Endodermal cell (in vitro differentiated cells): Measurements from ENCODE around the gene BAHCC1. TPM values are rescaled to one million over a fixed set of nuclear protein-coding genes. Genes with fewer than 3 reads are reported as not detected.

Source experiments
- DNase-seq: peaks from one replicate; pipeline ENCODE4 v3.0.0-alpha.2; 2017
- H3K27ac ChIP-seq: 2 replicates; pipeline ENCODE4 v1.5.1; 2013; ENCODE audit warnings: mild to moderate bottlenecking, low read depth, low read length, moderate library complexity
- H3K27me3 ChIP-seq: 2 replicates; pipeline ENCODE4 v1.6.1; 2013; ENCODE audit warnings: mild to moderate bottlenecking, low read length, moderate library complexity; ENCODE audit not compliant: insufficient read depth, control insufficient read depth, poor library complexity, severe bottlenecking
- H3K36me3 ChIP-seq: 2 replicates; pipeline ENCODE4 v1.7.0; 2013; ENCODE audit warnings: mild to moderate bottlenecking, low read length, moderate library complexity; ENCODE audit not compliant: control insufficient read depth, insufficient read depth
- H3K4me1 ChIP-seq: one replicate; pipeline ENCODE4 v1.7.0; 2013; ENCODE audit warnings: low read length; ENCODE audit not compliant: control insufficient read depth, insufficient read depth
- H3K4me3 ChIP-seq: 2 replicates; pipeline ENCODE4 v1.5.1; 2013; ENCODE audit warnings: mild to moderate bottlenecking, low read length, moderate library complexity
- H3K9ac ChIP-seq: 2 replicates; pipeline ENCODE4 v1.6.1; 2013; ENCODE audit warnings: mild to moderate bottlenecking, low read length, moderate library complexity; ENCODE audit not compliant: poor library complexity, severe bottlenecking; ENCODE audit errors: extremely low read depth
- H3K9me3 ChIP-seq: 2 replicates; pipeline ENCODE4 v1.6.1; 2013; ENCODE audit warnings: mild to moderate bottlenecking, low read length, moderate library complexity; ENCODE audit not compliant: control insufficient read depth
- H3K27ac Mint-ChIP-seq: 2 replicates; pipeline ENCODE4 v1.8.0; 2020; ENCODE audit warnings: mixed read lengths
- H3K27me3 Mint-ChIP-seq: 2 replicates; pipeline ENCODE4 v1.8.0; 2021; ENCODE audit warnings: mild to moderate bottlenecking, mixed read lengths; ENCODE audit not compliant: insufficient read depth
- H3K36me3 Mint-ChIP-seq: 2 replicates; pipeline ENCODE4 v1.8.0; 2020; ENCODE audit warnings: low read depth, mixed read lengths
- H3K4me1 Mint-ChIP-seq: 2 replicates; pipeline ENCODE4 v1.8.0; 2020; ENCODE audit warnings: mixed read lengths
- H3K4me3 Mint-ChIP-seq: 2 replicates; pipeline ENCODE4 v1.8.0; 2020; ENCODE audit warnings: mild to moderate bottlenecking, moderate library complexity, mixed read lengths
- H3K9me3 Mint-ChIP-seq: 2 replicates; pipeline ENCODE4 v1.8.0; 2020; ENCODE audit warnings: mild to moderate bottlenecking, mixed read lengths
- CTCF ChIP-seq: fragments of 200-600 bp; sonication (generic); conservative IDR thresholded peaks from 2 replicates; pipeline ENCODE4 v1.5.0; 2021; ENCODE audit warnings: antibody characterized with exemption, mild to moderate bottlenecking
- WGBS, 2 experiments: methylation state at CpG; one replicate each; pipeline versions ENCODE4 v1.1.5 to v1.1.7; 2013; ENCODE audit warnings: missing lambda C conversion rate in 2 of 2, mixed read lengths in 1 of 2; ENCODE audit not compliant: insufficient coverage in 1 of 2, insufficient read length in 1 of 2; 5-methylcytosine and 5-hydroxymethylcytosine counted together
- total RNA-seq, 2 donors: library from RNA; stranded (reverse); fragmentation: NEBNext Ultra II Directional in 1 of 2; extraction: Animal tissue kit (Norgen Biotek cat#: 25700) in 1 of 2; gene quantifications; 2 replicates in 1 of 2; 3 replicates in 1 of 2; pipeline ENCODE4 v1.2.1, GENCODE V29; 2021

BAHCC1 gene
- total RNA-seq, 2 donors from 2014 or later = 63.9 to 78.1 TPM

GRCh38 chr17:81432941-81433340 lies 37.7 kb downstream of the BAHCC1 start:
- Histone ChIP-seq H3K4me1 (no peaks in the 10 kb centered on the region), H3K27ac (peak overlapping the region; percentile 10), H3K27me3 (no peaks in the 10 kb centered on the region), H3K36me3 (no peaks in the 10 kb centered on the region), H3K9me3 (no peaks in the 10 kb centered on the region), H3K9ac (no peak overlapping the region), H3K4me3 (no peak overlapping the region)
- no peak for DNase-seq
- Mint-ChIP-seq H3K9me3 (no peaks in the 10 kb centered on the region), H3K27me3 (no peaks in the 10 kb centered on the region), H3K4me1 (no peaks in the 10 kb centered on the region), H3K4me3 (no peak overlapping the region), H3K36me3 (no peaks in the 10 kb centered on the region), H3K27ac (no peak overlapping the region)
- no peak for TF ChIP-seq CTCF
- 87 to 97% methylated on average over 5 to 10 of the region's 10 CpGs for WGBS, 2 experiments

- H3K9me3 ChIP-seq = no peaks in the 10 kb centered on the region
- H3K36me3 ChIP-seq = no peaks in the 10 kb centered on the region
- 90 to 91% methylated on average over 15 to 24 of the region's 24 CpGs for WGBS, 2 experiments
- no peak for DNase-seq
- no peak overlapping the region for H3K4me3 ChIP-seq
- no peaks in the 10 kb centered on the region for H3K27me3 Mint-ChIP-seq
- no peak overlapping the region for H3K9ac ChIP-seq
- no peaks in the 10 kb centered on the region for H3K4me1 ChIP-seq
- H3K4me1 Mint-ChIP-seq = no peaks in the 10 kb centered on the region
- H3K4me3 Mint-ChIP-seq = no peak overlapping the region
- no peak overlapping the region for H3K27ac Mint-ChIP-seq
- H3K9me3 Mint-ChIP-seq = no peaks in the 10 kb centered on the region
- H3K27me3 ChIP-seq = no peaks in the 10 kb centered on the region
- no peaks in the 10 kb centered on the region for H3K36me3 Mint-ChIP-seq
- H3K27ac ChIP-seq = no peak overlapping the region
- TF ChIP-seq CTCF = no peak
Measured at GRCh38 chr17:81433656-81434055, 38.4 kb downstream of the BAHCC1 start.

GRCh38 chr17:81434072-81434471 lies 38.8 kb downstream of the BAHCC1 start:
- H3K27ac ChIP-seq = no peak overlapping the region
- WGBS, 2 experiments = 86 to 89% methylated on average over 2 to 15 of the region's 15 CpGs

More at GRCh38 chr17:81434072-81434471, 38.8 kb downstream of the BAHCC1 start:
- no peaks in the 10 kb centered on the region for H3K27me3 Mint-ChIP-seq
- no peaks in the 10 kb centered on the region for H3K36me3 Mint-ChIP-seq
- Histone ChIP-seq H3K9me3 (no peaks in the 10 kb centered on the region), H3K36me3 (no peaks in the 10 kb centered on the region), H3K9ac (no peak overlapping the region), H3K4me1 (no peaks in the 10 kb centered on the region), H3K4me3 (no peak overlapping the region), H3K27me3 (no peaks in the 10 kb centered on the region)
- DNase-seq = no peak
- H3K9me3 Mint-ChIP-seq = no peaks in the 10 kb centered on the region
- no peak overlapping the region for H3K27ac Mint-ChIP-seq
- no peak for TF ChIP-seq CTCF
- H3K4me1 Mint-ChIP-seq = no peaks in the 10 kb centered on the region
- no peak overlapping the region for H3K4me3 Mint-ChIP-seq
